HS-27A (cell line): Measurements from ENCODE around the gene BARX2.
"Not testable (repeated sequence)": the region's sequence is repeated elsewhere in the genome, so short reads cannot be mapped to it uniquely, and the experiment has no call there.

Source experiments
- DNase-seq: peaks from one replicate; pipeline ENCODE4 v3.0.0-alpha.2; 2012; ENCODE audit warnings: low read depth, missing footprints

BARX2 gene

GRCh38 chr11:129375751-129376657 is at the start of gene BARX2:
BARX2 (plus strand) TSS chr11:129375848; CDS start chr11:129376036, 188 bp downstream.
- no peak for DNase-seq

GRCh38 chr11:129326921-129327320 is 48.7 kb upstream of the BARX2 start:
- DNase-seq = no peak

- not testable (repeated sequence) for DNase-seq
These were observed 47.9 kb upstream of the BARX2 start for GRCh38 chr11:129327708-129328107.

GRCh38 chr11:129328756-129329155 is 46.9 kb upstream of the BARX2 start:
- DNase-seq = no peak

- DNase-seq = no peak
These were observed 44.4 kb upstream of the BARX2 start for GRCh38 chr11:129331217-129331616.

- DNase-seq = peak; percentile 4
These were observed 43.8 kb upstream of the BARX2 start for GRCh38 chr11:129331871-129332274.

GRCh38 chr11:129333873-129334272 is 41.8 kb upstream of the BARX2 start:
- DNase-seq = no peak

GRCh38 chr11:129344301-129344940 is 31.2 kb upstream of the BARX2 start:
- not testable (repeated sequence) for DNase-seq

- DNase-seq = no peak
These were observed 28.7 kb upstream of the BARX2 start for GRCh38 chr11:129346916-129347315.

GRCh38 chr11:129348813-129349212 is 26.8 kb upstream of the BARX2 start:
- DNase-seq = no peak

GRCh38 chr11:129352676-129353075 is 23.0 kb upstream of the BARX2 start:
- DNase-seq = no peak

GRCh38 chr11:129354691-129355090 is 21.0 kb upstream of the BARX2 start:
- no peak for DNase-seq

- DNase-seq = no peak
These were observed 15.9 kb upstream of the BARX2 start for GRCh38 chr11:129359748-129360147.

GRCh38 chr11:129364143-129364654 is 11.4 kb upstream of the BARX2 start:
- DNase-seq = peak; percentile 7

- no peak for DNase-seq
These were observed 9.8 kb upstream of the BARX2 start for GRCh38 chr11:129365816-129366215.

GRCh38 chr11:129366737-129367597 is 8.7 kb upstream of the BARX2 start:
- DNase-seq = no peak

GRCh38 chr11:129368889-129369672 is 6.6 kb upstream of the BARX2 start:
- no peak for DNase-seq

GRCh38 chr11:129370715-129371114 is 4.9 kb upstream of the BARX2 start:
- no peak for DNase-seq

GRCh38 chr11:129372609-129373488 is 2.8 kb upstream of the BARX2 start:
- DNase-seq = no peak

GRCh38 chr11:129373489-129373953 is 2.1 kb upstream of the BARX2 start:
- no peak for DNase-seq
